Epithelial cell of alveolus of lung (primary cell): ENCODE measurements around the gene ZNF219. TPM values are rescaled to one million over a fixed set of nuclear protein-coding genes. Genes with fewer than 3 reads are reported as not detected.

Source experiments
- total RNA-seq: library from RNA; depleted of rRNA; stranded (reverse); fragments of >200 nt; gene quantifications from 2 replicates; pipeline ENCODE4 v1.2.1, GENCODE V29; 2015

Gene ZNF219
- total RNA-seq, result 6.2 and 19.7 TPM in 2 replicates

DNA sequence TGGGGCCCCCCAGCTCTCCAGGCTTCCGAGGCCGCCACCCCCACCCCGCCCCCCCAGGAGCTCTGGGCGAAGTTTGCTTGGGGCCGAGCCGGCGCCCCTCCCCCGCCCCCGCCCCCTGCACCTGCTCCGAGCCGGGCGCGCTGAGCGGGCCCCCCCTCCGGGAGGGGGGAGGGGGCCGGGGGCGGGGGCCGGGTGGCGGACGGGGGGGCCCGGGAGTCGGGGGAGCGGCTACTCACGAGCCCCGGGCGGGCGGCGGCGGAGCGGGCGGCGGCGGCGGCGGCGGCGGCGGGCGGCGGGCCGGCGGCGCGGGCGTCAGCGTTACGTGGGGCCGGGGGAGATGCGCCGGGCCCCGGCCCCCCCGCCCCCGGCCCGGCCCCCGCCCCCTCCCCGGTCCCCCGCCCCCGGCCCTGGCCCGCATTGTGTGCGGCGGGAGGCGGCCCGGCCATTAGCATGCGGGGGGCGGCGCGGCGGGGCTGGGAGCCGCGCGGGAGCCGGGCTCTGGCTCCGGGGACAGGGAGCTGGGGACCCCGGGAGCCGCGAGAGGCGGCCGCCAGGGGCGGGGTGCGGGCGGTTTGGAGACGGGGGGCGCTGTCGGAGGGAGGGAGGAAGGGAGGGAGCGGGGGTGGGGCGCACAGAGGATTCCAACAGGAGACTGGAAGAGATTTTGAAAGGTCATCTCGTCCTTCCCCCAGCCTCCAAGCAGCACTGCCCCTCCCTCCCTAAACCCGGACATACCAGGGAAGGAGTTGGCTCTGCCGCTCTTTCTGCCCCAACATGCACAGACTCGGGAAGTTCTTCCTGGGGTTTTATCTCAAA lies at the start of gene ZNF219:
Gene ZNF219 (minus strand): TSS at position 580 of the 816 bp plus-strand sequence. CDS start 5,064 bp downstream, outside the sequence.

DNA sequence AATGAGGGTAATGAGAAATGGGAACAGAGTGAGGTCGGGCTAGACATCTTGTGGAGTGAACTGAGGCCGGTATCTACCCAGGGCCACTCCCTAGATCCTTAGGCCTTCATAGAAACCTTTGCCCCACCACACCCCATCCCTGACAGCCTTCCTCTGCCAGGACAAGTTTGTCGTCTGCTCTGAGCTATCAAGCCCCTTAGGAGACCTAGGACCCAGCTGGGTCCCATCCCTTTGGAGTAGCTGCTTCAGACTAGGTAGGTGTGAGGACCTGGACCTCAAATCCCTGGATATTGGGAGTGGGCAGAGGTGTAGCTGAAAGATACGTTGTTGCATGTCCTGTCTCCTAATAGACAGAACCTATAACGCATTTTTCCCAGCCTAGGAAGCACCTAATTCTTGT lies 2.5 kb upstream of the ZNF219 start, which contains the start of gene TMEM253:
Gene TMEM253 (plus strand): TSS at position 136 of the 400 bp plus-strand sequence. CDS start 278 bp downstream, outside the sequence.

DNA sequence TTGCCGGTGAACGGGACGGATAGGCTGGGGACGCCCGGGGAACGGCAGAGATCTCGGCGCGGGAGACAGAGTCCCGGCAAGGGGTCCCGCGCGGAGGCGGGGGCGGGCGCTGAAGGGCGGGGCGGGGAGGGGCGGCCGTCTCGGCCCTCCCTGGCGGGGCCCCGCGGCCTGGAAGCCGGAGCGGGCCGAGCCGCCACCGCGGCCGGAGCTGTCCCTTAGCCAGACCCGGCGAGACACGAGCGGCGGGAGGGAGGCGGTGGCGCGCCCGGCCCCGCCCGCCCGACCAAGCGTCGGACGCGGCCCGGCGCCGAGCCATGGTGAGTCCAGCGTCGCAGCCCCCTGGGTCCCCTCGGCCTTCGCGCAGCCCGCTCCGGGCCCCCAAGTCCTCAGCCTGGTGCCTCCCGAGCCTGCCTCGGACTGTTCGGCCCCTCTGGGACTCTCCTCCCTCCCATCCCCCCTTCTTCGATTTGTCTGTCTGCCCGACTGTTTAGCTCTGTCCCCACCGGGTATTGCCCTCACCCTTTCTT lies 28.3 kb downstream of the ZNF219 start, which contains the start of gene ARHGEF40:
Gene ARHGEF40 (plus strand): TSS at position 222 of the 527 bp plus-strand sequence. CDS start 93 bp downstream, at position 315.

DNA sequence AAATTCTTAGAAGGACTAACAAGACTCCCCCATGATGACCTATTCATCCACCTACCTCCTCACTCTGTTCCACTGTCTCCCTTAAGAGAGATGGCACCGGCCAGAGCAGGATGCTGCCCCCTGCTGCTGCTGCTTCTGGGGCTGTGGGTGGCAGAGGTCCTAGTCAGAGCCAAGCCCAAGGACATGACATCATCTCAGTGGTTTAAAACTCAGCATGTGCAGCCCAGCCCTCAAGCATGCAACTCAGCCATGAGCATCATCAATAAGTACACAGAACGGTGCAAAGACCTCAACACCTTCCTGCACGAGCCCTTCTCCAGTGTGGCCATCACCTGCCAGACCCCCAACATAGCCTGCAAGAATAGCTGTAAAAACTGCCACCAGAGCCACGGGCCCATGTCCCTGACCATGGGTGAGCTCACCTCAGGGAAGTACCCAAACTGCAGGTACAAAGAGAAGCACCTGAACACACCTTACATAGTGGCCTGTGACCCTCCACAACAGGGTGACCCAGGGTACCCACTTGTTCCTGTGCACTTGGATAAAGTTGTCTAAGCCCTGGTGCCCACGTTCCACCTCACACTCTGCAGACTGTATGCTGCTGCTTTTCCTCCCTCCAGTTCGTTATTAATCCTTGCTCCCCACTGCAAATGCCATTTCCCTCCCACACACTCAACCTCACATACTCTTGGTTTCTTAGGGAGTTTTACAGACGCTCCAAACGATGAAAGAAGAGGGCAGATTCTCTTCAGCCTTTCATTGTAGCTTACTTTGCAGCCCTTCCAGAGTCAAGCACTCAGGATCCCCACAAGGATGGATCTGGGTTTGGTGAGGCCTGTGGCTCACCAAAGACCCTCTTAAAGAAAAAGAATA lies 40.4 kb downstream of the ZNF219 start, which contains the start of gene RNASE8:
Gene RNASE8 (plus strand): TSS at position 20 of the 873 bp plus-strand sequence. CDS start 71 bp downstream, at position 91.

DNA sequence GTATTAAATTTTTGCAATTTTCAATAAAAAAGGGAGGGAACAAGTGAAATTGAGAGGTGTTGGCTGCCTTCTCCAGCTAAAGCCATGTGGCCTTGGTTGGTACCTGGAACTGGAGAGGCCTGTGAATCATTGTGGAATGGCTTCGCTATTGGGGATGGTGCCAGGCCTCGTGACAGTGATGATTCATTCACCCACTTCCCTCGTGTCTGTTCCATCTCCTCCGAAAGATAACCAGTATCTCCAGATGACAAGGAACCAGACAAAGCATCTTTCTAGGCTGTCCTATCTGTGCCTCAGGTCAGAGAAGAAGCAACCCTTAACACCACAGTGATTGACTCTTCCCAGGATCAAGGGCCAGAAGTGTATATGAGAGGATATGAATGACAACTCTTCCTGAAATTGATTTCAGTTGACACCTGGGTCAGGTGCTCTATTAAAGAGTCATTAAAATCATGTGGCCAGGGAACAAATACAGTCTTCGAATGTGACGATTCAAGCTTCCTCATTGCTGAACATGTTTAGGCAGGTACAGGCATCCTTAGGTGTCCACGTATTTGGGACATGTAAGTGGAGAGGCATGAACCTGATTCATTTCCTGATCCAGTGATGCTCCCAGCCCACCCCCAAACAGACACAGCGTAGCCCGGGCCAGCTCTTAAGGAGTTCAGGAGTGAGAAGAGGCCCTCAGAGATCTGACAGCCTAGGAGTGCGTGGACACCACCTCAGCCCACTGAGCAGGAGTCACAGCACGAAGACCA lies 56.6 kb downstream of the ZNF219 start, which contains the start of gene RNASE7:
Gene RNASE7 (plus strand): TSS at position 687 of the 758 bp plus-strand sequence. CDS start 631 bp downstream, outside the sequence.

Other genes with a start within 250 kb of the ZNF219 start
- gene RNASE3, start 207.3 kb downstream of the ZNF219 start, total RNA-seq, result not detected in 2 replicates
- gene RNASE2, start 143.2 kb downstream of the ZNF219 start, total RNA-seq, result not detected in 2 replicates
- gene METTL17, start 108.7 kb downstream of the ZNF219 start, total RNA-seq, result 43.2 and 57.8 TPM in 2 replicates
- gene SLC39A2, start 99.4 kb downstream of the ZNF219 start, total RNA-seq, result 0.32 TPM in 1 of 2 replicates, not detected in the other
- gene NDRG2, start 73.6 kb downstream of the ZNF219 start, total RNA-seq, result 2.7 and 12.0 TPM in 2 replicates
- gene TPPP2, start 68.4 kb downstream of the ZNF219 start, total RNA-seq, result not detected in 2 replicates
- not detected in 2 replicates for gene RNASE13, start 63.8 kb downstream of the ZNF219 start, total RNA-seq
- not detected in 2 replicates for gene RNASE7, start 56.3 kb downstream of the ZNF219 start, total RNA-seq
- not detected in 2 replicates for gene RNASE8, start 40.8 kb downstream of the ZNF219 start, total RNA-seq
- gene ARHGEF40, start 28.4 kb downstream of the ZNF219 start, total RNA-seq, result 39.9 and 55.2 TPM in 2 replicates
- not detected in 2 replicates for gene TMEM253, start 2.4 kb upstream of the ZNF219 start, total RNA-seq
- not detected in 2 replicates for gene OR5AU1, start 57.4 kb upstream of the ZNF219 start, total RNA-seq
- 691 and 692 TPM in 2 replicates for gene HNRNPC, start 170.8 kb upstream of the ZNF219 start, total RNA-seq
- gene RPGRIP1, start 181.4 kb upstream of the ZNF219 start, total RNA-seq, result under 0.01 TPM in 1 of 2 replicates, not detected in the other